ENCODE measurements around the gene ACAD8.

DNA sequence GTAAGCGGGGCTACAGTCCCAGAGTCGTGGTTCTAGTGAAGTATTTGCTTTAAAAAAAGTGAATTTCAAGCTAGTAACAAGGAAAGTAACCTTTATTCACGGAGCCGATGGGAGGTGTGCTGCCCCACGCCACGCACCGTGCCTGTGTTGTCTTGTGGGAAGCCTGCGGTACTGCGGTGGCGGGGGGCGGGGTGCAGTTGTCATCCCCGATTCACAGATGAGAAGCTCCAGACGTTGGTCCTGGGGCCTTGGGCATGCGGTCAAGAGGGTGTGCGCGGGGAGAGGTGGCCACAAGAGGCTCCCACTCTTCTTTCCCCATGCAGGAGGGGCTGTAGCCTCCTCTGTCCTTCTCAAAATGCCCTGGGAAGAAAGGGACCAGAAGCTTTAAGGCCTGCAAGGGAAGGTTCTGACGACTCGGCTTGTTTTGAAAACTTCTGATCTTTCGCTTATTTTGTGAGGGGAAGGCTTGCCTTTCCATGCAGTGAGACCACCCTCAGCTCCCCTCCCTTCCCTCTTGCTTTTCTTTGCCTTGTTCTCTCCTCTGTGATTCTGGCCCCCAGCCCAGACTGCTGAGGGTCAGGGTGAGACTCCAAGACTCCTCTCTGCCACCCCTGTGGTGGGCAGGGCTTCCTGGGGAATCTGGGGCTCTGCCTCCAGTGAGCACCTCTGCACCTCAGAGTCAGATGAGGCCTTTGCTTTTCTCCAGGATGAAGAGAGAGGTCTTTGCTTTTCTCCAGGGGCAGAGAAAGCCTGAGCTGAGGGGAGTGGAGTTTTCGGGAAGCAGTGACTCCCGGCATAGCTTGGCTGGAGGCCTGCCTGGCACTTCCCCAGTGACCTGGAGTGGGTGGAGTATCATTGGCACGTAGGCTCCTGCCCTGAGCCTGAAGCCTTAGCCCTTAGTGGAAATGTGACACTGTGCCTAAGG is 29.0 kb downstream of the ACAD8 start:
- TF ChIP-seq EZH2 (IDR thresholded peaks at IDR 0.05; ENCODE audit: insufficient read depth, poor library complexity, severe bottlenecking) (no peak), EZH2phosphoT487 (IDR thresholded peaks at IDR 0.05; ENCODE audit: insufficient read depth, low read depth) (no peak)

Measured in GM23248 (cell line).